KG1 (cell line): ENCODE measurements around the gene ACVR1.
"Not testable (repeated sequence)": the region's sequence is repeated elsewhere in the genome, so short reads cannot be mapped to it uniquely, and the experiment has no call there.

Source experiments
- DNase-seq: peaks from one replicate; lab custom pipeline; 2025; lab: John Stamatoyannopoulos, UW

The ACVR1 gene

GRCh38 chr2:157704653-157705052, 171.5 kb downstream of the ACVR1 start:
- DNase-seq = not testable (repeated sequence)

- DNase-seq = not testable (repeated sequence)
Measured at GRCh38 chr2:157704148-157704547, 172.0 kb downstream of the ACVR1 start.

- DNase-seq = no peak
Measured at GRCh38 chr2:157699806-157700205, 176.3 kb downstream of the ACVR1 start.

DNA sequence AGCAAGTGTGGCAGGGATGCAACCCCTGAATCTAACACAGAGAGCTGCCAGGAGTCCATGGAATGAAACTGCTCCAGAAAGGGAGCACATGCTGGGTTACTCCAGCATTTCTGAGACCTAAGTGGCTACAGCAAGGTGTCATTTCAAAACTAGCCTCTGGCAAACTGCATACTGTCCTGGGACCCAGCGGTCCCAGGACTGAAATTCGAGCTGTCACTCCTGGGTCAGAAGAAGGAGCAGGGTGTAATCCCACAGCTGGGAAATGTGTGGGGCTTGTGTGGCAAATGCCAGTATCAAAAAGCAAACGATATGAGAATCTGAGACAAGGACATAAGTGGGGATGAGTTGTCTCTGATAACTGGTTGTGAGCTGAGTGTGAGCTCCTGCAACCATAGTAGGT, 177.1 kb downstream of the ACVR1 start:
- DNase-seq = no peak

DNA sequence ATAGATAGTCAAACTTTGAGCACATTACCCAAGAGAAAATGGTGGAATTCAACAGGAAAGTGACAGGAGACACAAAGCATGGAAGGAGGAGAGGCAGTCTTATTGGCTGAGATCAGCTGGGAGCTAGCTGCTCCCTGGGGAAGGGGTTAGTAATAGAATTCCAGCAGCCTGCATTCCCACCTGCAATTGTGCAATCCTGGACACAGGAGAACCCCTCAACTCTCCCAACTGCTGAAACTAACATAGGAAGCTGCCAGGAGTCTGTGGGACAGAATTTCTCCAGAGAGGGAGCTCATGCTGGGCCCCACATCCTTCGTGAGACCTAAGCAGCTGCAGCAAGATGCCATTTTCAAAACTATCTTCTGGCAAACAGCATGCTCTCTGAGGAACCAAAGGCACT, 177.7 kb downstream of the ACVR1 start:
- no peak for DNase-seq

DNA sequence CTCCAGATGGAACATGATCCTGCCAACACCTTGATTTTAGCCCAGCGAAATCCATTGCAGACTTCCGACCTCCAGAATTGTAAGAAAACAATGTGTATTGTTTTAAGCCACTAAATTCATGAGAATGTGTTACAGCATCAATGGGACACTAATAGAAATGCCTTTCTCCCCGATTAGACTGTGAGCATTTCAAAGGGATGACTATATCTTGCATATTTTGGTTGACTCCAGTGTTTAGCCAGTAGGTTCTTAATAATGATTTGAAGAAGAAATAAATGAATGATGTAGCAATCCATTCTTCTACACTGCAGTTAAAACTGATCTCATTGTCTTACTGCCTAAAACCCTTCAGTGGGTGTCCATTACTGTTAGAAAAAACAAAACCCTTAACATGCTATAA, 180.1 kb downstream of the ACVR1 start:
- no peak for DNase-seq

DNA sequence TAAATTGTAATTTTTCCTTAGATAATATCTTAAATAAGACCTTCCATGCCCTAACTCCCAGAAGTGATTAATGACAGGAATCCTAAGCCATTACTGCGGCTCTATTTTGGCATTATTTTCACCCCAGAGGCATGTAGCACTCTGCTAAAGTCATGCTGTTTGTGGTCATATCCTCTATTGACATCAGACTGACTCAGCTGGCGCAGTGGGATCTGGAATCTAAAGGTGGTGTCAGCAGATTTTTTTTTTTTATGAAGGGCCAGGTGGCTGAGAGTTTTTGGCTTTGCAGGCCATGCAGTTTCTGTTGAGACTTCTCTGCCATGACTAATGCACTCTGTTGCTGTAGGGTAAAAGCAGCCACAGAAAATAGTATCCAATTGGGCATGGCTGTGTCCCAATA, 183.4 kb downstream of the ACVR1 start:
- DNase-seq = no peak

DNA sequence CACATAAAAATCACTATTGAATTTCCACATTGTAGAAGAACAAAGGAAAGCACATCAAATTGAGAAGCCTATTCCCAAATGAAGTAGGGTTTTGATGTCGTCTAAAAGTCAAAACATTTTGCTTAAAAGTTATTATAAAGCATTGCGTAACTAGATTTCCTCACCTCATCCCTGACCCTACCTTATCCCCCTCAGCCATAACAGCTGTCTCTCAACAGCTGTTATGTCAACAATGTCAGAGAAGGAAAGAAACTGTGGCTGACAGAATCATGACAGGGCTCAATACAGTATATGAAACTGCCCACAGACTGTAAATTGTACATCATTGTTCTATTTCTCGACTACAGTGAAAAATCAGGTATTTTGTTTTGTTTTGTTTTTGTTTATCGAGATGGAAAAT, 184.4 kb downstream of the ACVR1 start:
- no peak for DNase-seq

- DNase-seq = no peak
Measured at GRCh38 chr2:157691131-157691530, 185.0 kb downstream of the ACVR1 start.
